GM12874 (cell line): ENCODE measurements around the gene DUSP11.

Source experiments
- TF ChIP-seq, protein P1 (sequence below): IDR thresholded peaks from 2 replicates; pipeline ENCODE4 v1.5.1; 2011; ENCODE audit warnings: low read depth, mild to moderate bottlenecking, control low read depth, low read length, moderate library complexity; ENCODE audit not compliant: insufficient read depth

Gene DUSP11

DNA sequence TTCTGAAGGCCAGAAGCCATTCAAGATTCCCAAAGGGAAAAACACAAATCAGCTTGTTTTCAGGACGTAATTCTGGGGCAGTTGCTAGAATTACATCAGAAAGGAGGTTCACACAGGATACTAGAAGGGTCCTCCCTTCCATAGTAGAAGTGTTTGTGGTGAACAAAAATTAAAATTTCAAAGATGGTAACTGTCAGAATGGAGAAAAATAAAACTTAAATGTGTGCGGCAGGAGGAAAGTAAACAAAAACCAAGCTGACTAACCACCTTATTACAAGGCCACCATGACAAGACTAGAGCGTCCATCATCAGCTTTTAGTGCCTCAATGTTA lies 33.1 kb downstream of the DUSP11 start:
- TF ChIP-seq, protein P1, sequence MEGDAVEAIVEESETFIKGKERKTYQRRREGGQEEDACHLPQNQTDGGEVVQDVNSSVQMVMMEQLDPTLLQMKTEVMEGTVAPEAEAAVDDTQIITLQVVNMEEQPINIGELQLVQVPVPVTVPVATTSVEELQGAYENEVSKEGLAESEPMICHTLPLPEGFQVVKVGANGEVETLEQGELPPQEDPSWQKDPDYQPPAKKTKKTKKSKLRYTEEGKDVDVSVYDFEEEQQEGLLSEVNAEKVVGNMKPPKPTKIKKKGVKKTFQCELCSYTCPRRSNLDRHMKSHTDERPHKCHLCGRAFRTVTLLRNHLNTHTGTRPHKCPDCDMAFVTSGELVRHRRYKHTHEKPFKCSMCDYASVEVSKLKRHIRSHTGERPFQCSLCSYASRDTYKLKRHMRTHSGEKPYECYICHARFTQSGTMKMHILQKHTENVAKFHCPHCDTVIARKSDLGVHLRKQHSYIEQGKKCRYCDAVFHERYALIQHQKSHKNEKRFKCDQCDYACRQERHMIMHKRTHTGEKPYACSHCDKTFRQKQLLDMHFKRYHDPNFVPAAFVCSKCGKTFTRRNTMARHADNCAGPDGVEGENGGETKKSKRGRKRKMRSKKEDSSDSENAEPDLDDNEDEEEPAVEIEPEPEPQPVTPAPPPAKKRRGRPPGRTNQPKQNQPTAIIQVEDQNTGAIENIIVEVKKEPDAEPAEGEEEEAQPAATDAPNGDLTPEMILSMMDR, result no peak

DNA sequence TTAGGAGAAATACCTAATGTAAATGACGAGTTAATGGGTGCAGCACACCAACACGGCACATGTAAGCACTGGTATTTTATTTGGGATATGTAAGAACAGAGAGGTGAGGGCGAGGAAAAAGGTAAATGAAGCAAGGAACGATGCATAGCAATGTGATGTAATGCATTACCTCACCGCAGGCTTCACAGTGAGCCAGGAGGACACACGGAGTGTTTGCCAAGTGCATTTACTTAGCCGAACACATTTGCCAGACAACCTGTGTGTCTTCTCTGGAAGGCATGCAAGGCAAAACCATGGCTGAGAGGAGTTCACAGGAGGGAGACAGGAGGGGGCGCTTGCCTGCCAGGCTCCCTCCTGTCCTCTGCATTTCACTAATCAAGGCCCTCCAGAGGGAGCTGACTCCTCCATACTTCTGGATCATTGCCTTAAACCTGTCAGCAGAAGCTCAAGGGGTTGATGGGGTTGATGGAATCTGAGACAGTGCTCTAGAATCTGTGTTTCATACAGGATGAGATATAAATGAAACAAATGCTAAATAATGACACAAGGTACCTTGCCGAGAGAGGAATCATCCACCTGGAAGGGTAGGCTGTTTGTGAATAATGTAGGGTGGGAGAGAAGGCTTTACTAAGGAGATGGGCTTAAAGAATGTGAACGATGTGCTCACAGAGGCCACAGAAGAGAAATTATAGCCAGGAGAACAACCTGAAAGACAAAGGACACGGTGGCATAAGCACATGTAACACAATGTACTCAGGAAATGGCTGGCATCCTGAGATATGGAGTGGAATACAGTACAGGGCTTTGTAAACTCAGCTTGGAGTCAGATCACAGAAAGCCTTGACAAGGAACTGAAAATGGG lies 33.7 kb downstream of the DUSP11 start:
- TF ChIP-seq, protein P1, result no peak

DNA sequence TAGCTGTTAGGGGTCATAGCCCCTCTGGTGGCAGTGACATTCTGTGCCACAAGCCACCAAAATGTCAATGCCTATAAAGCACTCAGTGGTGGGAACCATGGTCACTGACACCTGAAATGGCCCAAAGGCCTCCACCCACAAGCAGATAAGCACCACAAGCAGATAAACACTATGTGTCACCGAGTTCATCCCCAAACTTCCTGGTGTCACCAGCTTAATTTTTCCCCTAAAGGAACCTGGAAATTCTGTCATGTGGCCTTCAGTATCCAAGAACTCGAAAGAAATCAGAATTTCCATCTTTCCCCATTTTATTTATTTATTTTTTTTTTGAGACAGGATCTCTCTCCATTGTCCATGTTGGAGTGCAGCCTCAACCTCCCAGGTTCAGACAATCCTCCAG lies 39.1 kb downstream of the DUSP11 start:
- TF ChIP-seq, protein P1, result no peak

DNA sequence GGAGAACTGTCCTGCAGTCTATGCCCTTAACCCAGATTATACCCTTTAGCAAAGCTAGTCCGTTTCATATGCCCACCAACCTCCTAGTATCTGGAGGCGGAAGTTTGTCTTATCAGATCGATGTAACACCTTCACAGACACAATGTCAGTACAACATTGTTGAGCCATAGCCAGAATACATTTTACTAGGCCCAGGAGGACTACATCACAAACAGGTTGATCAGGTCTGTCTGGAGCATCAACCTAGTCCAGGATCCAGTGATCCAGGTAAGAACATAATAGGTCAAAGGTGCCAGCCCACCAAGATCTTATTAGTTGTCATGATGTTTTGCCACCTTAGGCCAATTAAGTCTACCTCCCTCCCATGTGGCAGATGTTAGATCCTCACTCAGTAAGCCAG lies 40.8 kb downstream of the DUSP11 start:
- TF ChIP-seq, protein P1, result no peak

DNA sequence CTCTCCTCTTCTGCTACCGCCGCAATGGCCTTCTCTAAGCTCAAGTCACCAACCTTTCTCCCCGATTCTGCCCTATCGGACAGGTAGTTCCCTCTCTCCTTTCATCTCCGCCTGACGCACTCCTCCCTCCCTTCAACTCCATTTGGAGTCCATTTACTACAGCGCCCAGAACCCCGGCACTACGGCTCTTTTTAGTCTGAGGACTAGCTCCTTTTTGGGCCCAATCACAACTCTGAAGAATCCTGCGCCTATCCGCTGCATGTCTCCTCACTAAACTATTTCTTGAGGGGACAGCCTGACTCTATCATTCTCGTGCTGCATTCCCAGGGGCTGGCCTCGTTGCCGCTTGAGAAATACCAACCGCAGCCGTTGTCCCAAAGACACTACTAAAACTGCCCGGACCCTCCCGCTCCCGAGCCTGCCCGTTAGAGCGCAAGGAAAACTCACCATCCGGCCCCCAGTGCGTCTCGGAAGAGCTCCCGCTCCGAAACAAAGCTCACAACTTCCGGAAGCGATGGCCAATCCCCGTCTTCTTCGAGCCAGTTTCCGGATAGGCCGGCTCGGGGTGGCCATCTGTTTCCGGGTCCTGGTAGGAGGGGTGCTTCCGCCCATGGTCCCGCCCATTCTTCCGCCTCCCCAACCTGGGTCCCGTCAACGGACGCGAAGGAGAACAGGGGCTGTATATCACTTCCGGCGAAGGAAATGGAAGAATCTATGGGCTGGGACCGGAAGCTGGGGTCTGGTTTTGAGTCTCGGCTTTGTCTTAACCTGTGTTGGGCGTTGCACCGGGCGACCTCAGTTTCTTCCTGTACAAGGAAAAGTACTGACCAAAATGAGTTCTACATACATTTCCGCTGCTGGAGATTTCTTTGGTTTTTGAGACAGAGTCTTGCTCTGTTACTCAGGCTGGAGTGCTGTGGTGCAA lies 42.8 kb downstream of the DUSP11 start, which contains the start of gene TPRKB:
TSS of gene TPRKB (minus strand) at position 491 of the 925 bp plus-strand sequence. CDS start 2,776 bp downstream, outside the sequence.
- TF ChIP-seq, protein P1, result no peak

DNA sequence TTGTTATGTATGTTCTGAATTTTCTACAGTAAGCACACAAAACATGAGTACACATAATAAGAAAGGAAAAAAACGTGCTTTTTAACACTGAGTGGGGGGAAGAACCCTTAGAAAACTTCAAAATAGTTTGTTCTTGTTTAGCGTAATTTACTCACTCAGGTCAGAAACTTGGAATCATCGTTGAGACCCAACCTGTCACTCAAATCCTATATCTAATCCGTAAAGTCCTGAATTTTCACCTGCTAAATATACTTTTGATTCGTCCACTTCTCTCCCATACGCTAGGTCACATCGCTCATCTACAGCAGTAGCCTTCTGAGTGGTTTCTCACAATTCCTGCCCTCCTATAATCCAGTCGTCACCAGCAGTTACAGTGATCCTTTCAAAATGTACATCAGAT lies 43.5 kb downstream of the DUSP11 start:
- TF ChIP-seq, protein P1, result no peak

DNA sequence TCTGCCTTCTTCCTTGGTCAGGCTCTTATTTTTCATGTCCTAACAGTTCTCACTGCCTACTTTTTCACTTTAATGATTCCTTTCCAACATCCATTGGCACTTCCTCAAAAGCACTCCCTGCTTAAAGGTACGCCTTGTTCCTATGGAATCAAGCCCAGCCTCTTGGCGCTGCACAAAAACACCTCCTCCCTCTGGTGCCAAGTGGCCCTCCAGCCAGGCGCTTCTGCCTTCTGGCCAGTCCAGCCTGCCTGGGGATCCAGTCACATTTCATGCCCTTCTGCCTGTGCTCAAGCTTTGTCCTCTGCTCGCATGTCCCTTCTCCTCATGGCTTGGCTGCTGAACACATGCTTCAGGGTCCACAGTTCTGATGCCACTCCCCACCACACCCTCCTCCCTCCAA lies 49.1 kb downstream of the DUSP11 start:
- TF ChIP-seq, protein P1, result no peak
